ENCODE results near the gene LRIT3.
"Not testable (repeated sequence)": the region's sequence is repeated elsewhere in the genome, so short reads cannot be mapped to it uniquely, and the experiment has no call there.

Gene LRIT3

DNA sequence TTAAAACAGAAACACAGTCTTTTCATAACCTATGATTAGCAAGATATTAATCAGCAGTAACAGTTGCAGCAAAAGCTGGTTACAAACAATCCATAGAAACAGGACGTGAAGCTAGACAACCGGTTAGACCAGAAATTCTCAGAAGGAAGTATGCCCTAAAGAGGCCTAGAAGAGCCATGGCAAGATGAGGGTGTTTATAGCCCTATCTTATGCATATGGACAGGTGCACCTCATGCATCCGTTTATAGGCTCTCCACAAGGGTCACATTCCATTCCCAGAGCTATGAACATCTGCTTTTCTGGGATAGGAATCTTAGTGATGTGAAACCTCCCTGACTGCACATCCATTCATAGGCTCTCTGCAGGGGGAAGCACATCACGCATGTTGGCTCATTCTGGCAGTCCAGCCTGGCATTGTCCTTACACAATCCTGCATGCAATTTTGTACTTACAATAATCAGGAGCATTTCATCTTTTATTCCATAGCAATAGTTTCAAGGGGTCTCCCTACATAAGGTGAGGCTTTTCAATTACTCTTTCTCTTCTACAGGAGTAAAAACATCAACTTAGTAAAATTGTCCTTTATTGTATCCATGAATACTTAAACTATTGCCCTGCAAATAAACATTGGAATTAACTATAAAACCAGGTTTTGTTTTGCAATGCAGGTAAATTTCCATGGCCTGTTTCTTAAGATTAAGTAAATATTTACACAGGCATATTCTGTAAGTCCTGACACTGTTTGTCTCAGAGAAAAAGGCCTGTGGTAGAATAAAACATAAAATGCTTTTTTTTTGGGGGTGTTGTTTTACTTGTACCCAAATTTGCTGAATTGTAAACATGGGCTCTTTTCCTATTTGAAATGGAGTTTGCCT, 11.8 kb downstream of the LRIT3 start:
- not testable (repeated sequence) for DNase-seq

DNA sequence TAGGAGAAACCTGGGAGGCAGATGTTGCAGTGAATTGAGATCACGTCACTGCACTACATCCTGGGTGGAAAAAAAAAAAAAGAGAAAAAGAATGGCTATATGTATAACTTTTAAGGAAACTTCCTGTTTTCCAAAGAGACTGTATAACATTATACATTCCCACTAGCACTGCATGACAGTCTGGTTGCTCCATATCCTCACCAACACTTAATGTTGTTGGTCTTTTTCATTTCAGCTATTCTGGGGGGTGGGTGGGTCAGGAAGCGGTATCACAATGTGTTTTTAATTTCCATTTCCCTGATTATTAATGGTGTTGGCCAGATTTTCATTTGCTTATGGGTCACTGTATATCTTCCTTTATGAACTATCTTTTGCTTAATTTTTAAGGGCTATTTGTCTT, 13.4 kb downstream of the LRIT3 start:
- DNase-seq = no peak

DNA sequence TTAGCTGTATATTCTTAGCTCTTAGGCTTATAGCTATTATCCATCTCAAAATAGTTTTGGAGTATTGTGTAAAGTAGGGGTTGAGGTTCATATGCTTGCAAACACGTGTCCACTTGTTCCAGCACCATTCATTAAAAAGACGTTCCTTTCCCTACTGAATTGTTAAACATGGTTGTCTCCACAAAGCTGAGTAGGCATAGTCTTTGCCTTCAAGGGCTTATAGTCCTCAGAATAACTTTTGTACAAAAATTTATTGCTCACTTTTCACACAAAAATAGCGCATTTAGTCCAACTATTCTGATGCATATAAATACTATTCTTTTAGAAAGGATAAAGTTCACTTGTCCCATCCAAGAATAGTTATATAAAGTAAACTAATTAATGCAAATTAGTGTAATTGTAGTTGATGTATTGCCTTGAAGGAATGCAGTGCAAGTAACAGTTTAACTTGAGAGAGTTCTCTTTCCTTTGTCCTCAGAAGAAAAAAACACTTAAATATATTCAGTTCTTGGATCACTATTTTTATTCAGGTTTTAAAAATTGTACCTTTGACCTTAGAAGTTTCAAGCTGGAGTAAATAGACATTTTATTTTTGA, 14.1 kb downstream of the LRIT3 start:
- no peak for DNase-seq

DNA sequence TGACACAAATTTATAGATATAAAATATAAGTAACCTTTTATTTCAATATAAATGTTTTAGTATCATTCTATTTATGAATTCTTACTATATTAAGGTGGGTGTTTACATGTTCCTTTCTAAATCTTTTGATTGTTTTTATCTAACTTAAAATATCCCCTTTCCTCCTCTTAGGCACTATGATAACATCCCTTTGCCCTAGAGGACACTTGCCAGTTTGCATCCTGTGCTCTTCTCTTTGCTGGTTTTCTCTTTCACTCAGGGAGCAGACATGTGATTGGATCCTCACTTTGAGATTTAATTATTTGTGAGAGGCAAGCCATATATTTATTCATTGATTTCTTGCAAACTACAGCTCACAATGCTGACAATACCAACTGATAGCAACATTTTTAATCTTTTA, 16.2 kb downstream of the LRIT3 start:
- DNase-seq = no peak

DNA sequence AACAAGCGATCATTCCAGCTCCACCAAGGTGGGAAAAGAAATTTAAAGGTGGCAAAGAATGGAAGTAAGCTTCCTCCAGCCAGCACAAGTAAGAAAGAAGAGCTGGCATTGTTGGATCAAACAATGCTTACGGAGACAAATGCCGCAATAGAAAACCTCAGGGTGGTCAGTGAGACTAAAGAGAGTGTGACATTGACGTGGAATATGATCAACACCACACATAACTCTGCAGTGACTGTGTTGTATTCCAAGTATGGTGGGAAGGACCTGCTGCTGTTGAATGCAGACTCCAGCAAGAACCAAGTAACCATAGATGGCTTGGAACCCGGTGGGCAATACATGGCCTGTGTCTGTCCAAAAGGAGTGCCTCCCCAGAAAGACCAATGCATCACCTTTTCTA, 22.2 kb downstream of the LRIT3 start:
- DNase-seq = no peak

DNA sequence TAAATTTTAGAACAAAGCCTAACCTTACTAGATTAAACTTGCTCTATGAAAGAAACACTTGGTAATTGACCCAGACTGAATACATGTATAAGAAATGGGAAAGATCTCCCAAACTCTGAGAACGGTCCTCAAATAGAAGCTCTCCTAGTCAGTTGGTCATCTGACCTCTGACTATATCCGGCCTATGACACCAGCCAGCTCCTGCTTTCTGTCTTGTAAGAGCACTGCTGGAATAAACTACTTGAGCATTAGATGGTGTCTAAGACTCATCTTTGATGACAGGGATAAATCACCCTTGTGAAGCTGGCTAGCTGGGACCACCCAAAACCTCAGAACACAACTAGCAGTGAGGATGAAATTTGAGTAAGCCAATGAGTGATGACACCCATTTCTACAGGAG, 24.2 kb downstream of the LRIT3 start:
- no peak for DNase-seq

DNA sequence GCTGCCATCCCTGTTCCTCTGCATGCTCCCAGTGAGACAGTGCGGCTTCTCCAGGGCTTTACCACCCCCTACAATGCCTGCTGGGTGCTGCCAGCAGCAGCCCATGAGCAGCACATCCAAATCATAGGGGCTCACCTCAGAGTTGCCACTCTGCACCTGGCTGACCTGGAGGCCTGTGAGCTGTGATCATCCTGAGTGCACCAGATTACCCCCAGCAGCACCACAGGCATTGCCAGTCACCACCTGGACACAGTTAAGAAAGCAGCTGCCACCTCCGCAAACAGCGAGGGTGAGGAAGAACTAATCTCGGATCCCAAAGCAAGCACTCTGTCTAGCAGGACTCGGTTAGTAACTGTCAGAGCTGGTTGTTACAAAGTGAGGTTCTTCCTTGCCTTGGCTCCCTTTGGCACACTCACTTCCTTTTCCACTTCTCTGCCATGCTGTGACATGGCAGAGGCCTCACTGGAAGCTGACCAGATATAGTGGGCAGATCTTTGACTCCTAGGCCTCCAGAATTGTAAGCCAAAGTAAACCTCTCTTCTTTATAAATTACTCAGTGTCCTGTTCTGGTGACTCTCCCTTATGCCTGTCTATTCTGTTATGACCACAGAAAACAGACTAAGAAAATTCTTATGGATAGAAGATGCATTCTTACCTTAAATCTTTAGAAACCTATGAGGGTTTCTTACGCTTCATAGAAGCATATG, 25.2 kb downstream of the LRIT3 start:
- DNase-seq = no peak

DNA sequence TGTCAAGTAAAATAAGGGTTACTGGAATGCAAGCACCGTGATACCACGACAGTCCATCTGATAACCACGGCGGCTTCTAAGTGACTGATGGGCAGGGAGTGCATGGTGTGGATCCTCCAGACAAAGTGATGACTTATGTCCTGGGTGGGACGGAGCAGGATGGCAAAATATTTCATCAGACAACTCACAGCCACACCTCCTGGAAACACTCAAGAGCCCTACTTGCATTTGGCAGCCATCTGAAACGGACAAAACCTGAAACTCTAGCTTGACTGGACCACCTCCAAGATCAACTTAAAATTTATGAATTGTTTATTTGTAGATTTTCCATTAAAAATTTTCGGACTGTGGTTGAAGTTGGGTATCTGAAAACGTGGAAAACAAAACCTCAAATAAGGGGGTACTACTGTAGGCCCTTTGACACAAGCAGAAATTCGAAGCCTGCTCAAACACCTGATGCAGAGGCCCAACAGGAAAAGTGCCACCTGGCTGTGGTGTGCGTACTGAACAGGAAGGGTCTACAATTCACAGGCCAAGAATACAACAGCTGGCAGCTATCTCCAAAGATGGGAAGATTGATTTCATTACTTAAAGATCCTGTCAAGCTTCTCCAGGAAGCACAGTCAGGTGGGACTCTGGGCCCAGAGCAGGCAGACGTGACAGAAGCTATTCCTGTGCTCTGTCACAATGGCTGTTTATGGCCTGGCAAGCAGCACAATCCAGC, 26.0 kb downstream of the LRIT3 start:
- DNase-seq = no peak

DNA sequence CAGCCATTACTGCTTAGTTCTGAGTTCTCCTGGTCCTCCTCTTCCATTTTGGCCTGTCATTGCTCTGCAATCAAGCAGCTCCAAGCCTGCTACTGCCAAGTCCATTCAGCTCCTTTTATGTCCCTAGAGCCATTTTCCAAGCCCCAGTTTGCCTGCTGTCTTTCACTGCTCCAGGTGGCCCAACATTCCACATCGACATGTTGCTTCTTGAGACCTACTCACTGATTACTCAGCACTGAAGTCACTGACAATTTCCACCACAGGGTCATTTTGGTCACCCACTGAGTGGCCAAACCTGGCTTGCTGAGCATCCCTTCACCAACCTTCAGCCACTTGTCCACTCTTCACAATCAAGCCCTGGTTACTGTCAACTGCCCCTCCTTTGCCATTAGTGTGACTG, 27.2 kb downstream of the LRIT3 start:
- DNase-seq = no peak

DNA sequence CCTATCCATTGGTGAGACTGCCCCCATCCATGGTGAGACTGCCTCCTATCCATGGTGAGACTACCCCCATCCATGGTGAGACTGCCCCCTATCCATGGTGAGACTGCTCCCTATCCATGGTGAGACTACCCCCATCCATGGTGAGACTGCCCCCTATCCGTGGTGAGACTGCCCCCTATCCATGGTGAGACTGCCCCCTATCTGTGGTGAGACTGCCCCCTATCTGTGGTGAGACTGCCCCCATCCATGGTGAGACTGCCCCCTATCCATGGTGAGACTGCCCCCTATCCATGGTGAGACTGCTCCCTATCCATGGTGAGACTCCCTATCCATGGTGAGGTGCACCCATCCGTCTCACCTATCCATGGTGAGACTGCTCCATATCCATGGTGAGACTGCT, 27.6 kb downstream of the LRIT3 start:
- DNase-seq = not testable (repeated sequence)

DNA sequence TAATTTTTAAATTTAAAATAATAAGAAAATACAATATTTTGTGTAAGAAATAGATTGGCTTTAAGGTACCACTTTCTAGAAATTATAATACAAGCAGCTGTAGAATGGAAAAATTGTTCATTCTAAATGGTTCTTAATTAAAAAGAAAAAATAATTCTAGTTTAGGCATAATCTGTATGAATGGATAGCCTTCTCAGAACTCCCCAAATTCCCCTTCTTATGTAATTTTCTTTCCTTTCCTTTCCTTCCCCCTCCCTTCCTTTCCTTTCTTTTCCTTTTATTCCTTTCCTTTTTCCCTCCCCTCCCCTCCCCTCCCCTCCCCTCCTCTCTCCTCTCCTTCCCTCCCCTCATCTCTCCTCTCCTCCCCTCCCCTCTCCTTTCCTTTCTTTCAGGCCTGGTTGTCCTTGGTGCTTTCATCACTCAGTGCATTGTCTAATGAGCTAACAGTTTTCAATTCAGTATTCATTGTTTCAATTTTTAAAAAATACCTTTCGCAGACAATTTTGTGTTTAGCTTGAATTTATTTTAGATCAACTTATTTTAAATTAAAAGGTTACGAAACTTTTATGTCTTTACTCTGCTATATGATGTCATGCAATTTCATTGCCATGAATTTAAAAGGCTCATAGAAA, 28.8 kb downstream of the LRIT3 start:
- DNase-seq = no peak

DNA sequence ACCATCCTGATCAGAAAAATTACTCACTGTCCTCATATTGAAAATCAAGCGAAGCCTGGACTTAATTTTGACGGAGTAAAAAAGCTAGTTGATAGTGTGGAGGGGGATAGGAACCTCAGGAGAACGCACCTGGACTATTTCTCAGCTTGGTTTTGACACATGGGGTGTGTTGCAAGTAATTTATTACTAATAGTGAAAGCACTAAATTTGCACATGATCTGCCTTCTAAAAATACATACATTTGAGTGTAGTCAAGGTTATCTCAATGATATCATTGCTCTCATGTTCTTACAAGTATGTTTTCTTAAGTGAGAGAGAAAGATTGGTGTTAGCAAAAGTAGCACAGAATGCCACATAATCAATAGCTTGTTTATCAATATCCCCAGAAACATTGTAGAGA, 29.5 kb downstream of the LRIT3 start:
- no peak for DNase-seq

DNA sequence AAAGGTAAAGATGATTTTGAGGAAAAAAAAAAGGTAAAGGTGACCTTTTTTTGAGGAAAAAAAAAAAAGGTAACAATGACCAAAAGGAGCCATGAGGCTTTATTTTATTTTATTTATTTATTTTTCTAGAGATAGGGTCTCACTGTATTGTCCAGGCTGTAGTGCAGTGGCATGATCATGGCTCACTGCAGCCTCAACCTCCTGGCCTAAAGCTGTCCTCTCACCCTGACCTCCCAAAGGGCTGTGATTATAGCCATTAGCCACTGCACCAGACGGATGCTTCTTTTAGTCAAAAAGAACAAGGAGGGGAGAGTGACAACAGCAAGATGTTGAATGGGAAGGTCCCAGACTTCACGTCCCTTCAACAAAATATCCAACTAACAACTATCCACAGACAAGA, 30.4 kb downstream of the LRIT3 start:
- no peak for DNase-seq

DNA sequence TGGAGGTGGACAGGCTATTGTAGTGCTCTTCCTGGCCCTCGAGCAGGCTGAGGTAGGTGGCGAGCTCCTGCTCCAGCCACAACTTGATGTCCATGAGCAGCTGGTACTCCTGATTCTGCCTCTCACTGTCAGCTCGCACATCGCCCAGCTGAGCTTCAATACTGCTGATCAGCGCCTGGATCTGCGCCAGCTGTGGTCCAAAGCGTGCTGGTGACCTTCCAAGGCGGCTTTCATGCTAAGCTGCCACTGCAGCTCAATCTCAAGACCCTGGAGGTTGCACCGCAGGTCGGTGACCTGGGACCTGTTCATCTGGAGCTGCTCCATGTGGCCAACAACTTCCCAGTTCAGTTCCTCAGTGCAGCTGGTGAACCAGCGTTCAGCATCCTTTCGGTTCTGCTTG, 31.2 kb downstream of the LRIT3 start:
- DNase-seq = no peak

DNA sequence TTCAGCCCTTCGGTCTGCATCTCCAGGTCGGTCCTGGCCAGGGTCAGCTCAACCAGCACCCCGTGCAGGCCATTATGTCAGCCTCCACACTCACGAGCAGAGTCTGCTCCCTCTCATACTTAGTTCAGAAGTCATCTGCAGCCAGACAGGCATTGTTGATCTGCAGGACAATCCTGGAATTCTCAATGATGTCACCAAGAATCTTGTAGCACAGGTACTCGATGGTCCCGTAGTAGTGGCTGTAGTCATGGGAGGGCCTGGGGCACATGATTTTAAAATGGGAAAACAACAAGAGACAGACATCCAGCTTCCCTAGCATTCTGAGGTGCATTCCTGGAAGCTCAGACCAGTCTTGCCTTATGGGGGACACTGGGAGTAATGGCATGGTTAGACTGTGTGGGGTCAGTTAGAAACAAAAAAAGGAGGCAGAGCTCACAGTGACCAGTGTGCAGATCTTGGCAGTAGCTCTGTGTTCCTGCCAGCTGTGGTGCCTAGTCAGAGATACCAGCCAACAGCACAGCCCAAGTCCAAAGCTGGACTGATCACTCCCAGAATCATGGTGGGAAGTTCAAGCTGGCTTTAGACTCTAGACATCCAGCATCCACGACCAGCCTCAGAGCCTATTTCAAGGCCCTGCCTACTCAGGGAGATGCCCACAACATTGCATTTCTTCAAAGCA, 31.9 kb downstream of the LRIT3 start:
- DNase-seq = no peak

DNA sequence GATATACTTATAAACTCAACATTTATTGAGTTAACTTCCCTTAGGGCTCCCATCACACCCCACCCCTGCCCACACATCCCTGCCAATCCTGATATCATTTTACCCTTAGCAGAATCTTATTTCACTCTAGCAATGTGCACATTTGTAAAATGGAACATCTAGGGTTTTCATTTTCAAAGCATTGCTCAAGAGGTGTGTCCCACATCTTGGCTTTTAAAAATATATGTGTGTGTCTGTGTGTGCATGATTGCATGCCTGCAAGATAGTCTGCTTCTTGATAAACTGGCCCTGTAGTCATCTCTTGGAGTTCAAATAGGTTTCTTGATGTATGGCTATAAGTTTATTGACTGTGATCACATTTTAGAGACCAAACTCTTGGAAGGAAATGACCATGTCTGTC, 38.4 kb downstream of the LRIT3 start:
- DNase-seq = no peak

DNA sequence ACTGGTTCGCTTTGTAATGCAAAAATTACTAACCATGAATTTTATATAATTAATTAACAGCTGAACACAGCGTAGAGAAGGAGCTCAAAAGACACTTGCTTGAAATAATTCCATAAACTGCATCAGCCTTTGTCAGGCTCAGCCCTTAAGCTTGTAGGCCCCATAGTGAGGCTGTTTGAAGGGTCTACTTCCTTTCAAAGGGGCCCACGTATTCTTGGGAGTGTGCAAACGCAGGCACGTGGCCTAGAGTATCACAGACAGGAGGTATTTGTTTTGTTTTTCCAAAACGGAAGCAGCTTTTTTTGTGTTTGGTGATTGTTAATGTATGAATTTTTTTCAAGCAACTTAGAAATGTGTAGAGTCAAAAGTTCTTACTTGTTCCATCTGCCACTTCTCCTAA, 39.2 kb downstream of the LRIT3 start:
- DNase-seq = no peak

DNA sequence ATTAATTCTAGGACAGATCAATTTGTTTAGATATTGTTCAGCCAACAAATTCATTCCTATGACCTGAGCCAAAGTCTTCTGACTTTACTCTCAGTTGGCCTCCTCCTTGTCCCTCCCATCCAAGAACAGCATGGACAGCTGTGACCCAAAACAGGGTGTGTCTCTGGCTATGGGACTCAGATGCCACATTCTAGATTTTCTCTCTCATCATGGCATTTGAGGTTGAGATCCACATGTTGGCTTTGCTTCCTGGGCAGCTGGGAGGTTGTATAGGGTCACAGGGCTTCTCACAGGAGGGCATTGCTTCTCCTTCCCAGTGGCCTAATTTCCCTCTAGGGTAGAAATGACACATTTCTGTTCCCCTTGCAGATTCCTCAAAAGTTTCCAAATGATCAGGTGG, 42.2 kb downstream of the LRIT3 start:
- DNase-seq = no peak

DNA sequence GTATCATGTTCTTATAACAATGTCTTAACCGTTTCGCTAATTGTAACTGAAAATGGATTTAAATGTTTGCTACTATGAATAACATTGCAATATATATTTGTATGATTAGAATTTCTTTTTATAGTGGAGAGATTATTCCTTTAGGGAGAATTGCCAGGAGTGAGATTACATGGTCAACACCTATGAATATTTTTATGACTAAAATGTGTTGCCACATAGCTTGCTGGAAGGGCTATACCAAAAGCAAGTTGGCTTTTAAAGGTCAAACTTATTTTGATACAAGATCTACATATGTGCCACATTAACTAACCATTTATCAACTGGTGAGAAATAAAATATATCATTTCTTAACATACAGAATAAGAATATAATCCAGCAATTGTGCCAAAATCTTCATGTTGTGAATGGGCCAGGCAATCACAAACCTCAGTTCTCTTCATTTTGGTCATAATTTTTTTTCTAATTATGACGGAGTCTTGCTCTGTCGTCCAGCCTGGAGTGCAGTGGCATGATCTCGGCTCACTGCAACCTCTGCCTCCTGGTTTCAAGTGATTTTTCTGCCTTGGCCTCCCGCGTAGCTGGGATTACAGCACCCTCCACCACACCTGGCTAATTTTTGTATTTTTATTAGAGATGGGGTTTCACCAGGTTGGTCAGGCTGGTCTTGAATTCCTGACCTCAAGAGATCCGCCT, 54.8 kb downstream of the LRIT3 start:
- no peak for DNase-seq

DNA sequence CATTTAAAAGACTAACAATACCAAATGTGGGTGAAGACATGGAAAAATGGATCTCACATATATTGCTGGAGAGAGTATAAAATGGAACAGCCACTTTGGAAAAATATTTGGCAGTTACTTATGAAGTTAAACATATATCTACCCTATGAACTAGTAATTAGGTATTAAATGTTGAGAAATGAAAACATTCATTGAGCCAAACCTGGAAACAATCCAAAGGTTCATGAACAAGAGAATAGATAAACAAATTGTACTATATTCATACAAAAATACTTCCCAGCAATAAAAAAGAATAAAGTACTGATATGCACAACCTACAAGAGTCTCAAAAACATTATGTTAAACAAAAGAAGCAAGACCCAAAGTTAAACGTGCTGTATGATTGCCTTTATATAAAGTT, 60.8 kb downstream of the LRIT3 start:
- no peak for DNase-seq

DNA sequence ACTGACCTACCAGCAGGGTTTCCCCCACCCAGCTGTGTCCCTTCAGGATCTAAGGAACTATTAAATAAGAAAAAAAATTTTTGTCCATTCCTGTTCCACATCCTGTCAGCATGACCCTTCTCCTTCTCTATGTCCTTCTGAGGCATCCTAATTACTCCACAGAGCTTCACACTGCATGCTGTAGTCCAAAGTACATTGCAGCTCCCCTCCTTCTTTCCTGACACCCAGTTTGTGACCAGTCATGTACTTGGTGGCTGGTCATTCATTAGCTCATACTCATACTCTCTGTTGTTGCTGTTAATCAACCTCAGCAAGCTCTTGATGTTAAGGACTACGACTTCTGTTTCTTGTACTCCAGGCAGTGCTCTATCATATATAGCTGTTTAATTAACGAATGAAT, 62.3 kb downstream of the LRIT3 start:
- no peak for DNase-seq

Data from midbrain (tissue), 1 donor.